ENCODE results near the gene ATP6V1F.

DNA sequence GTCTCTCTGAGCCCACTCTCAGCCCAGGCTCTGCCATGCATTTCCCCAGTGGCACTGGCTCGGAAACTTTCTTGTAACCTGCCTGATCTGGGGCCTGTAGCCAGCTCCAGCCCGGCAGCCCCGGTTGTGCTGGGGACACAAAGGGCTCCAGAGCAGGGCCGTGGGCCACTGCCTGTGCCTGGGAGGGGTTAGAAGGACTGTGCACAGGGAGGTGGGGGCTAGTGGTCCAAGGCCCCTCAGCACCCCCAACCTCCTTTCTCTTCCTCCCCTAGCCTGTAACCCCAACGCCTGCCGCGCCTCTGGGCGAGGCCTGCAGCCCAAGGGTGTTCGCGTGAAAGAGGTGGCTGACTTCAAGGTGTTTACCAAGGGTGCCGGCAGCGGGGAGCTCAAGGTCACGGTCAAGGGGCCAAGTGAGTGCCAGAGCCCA is 22.9 kb upstream of the ATP6V1F start:
- no peak for TF ChIP-seq EZH2 (IDR thresholded peaks at IDR 0.05; ENCODE audit: low read length)
- TF ChIP-seq, protein P1, sequence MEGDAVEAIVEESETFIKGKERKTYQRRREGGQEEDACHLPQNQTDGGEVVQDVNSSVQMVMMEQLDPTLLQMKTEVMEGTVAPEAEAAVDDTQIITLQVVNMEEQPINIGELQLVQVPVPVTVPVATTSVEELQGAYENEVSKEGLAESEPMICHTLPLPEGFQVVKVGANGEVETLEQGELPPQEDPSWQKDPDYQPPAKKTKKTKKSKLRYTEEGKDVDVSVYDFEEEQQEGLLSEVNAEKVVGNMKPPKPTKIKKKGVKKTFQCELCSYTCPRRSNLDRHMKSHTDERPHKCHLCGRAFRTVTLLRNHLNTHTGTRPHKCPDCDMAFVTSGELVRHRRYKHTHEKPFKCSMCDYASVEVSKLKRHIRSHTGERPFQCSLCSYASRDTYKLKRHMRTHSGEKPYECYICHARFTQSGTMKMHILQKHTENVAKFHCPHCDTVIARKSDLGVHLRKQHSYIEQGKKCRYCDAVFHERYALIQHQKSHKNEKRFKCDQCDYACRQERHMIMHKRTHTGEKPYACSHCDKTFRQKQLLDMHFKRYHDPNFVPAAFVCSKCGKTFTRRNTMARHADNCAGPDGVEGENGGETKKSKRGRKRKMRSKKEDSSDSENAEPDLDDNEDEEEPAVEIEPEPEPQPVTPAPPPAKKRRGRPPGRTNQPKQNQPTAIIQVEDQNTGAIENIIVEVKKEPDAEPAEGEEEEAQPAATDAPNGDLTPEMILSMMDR (optimal IDR thresholded peaks at IDR 0.05 in 1 of 3, IDR thresholded peaks at IDR 0.05 in 1 of 3, conservative IDR thresholded peaks at IDR 0.05 in 1 of 3; ENCODE audit: extremely low read depth in 1 of 3, insufficient read depth in 2 of 3, low read length in 3 of 3) = no peak
